ENCODE data around the gene PPM1N.

PPM1N gene

DNA sequence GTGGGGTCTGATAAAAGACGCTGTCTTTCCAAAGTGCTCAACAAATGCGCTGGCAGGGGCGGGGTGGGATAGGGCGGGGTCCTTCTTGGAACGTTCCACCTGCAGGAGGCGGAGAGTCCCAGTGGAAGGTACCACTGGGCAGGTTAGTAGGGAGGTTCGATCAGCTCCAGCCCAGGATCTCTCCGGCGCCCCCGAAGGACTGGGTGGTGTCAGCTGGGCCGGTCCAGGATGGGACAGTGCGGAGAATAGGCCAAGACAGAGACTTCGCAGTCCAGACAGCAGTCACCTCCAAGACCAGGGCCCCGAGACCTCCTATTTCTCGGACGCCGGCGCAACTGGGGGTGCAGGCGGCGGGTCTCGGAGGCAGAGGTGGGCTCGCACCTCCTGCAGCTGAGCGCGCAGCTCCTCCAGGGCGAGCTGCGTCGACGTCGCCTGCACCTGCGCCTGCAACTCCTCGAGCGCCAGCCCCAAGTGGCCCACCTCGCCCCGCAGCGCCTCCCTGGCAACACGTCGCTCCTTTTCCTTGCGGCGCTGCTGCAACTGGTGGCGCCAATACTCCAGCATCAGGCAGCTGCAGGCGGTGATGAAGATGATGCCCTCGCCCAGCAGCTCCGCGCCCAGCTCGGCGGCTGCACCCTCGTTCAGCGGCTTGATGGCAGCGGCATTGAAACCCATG is 30.6 kb downstream of the PPM1N start:
- H3K36me3 Mint-ChIP-seq, result peaks cover 44 to 51% of the 10 kb centered on the region in 2 donors
- peak; percentile 34 to 44 for ATAC-seq (replicated peaks)
- peaks cover 24 to 50% of the 10 kb centered on the region in 2 donors for H3K4me1 Mint-ChIP-seq
- DNase-seq, result no peak
- peak overlapping the region; percentile 71 for H3K27ac Mint-ChIP-seq
- no peaks in the 10 kb centered on the region for H3K27me3 Mint-ChIP-seq
- peaks cover 0 to 4% of the 10 kb centered on the region in 2 donors for H3K9me3 Mint-ChIP-seq
- peak overlapping the region; percentile 62 to 65 for H3K4me3 Mint-ChIP-seq

DNA sequence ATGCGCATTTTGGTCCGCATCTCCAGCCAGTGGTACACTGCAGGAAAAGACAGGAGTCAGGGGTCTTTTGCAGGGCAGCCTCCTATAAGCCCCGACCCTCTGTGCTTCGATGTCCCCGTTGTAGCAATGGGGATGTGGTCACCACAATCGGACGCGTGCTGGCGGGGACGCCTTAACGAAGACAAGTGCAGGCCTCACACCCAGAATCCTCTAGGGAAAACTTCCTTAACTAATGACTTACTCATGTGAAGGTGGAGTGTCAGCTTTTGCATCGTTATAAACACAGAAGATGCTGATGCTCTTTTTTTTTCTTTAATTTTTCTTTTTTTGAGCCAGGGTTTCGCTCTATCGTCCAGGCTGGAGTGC is 31.2 kb downstream of the PPM1N start:
- ATAC-seq (replicated peaks), result peak in 1 of 2 donors; percentile 17
- peaks cover 40 to 46% of the 10 kb centered on the region in 2 donors for H3K36me3 Mint-ChIP-seq

DNA sequence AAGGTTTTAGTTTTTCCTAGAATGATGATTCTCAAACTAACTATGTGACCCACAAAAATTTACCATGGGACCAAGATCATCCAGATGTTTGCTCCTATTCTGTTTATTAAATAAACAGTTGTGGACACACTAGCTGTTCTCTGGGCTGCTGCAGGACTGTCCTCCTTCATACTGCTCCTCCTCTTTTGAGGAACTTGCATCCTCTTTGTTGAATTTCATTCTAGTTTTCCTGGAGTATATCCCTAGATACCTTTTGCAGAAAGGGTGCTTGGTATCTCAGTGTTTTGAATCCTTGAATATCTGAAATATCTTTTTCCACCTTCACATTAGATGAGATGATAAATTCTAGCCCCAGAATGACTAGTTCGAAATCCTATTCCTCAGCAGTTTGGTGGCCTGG is 33.1 kb downstream of the PPM1N start:
- ATAC-seq (replicated peaks), result no peak
- H3K27me3 Mint-ChIP-seq, result no peaks in the 10 kb centered on the region
- H3K4me3 Mint-ChIP-seq, result no peak overlapping the region
- no peak for DNase-seq
- peaks cover 16 to 32% of the 10 kb centered on the region in 2 donors for H3K4me1 Mint-ChIP-seq
- H3K9me3 Mint-ChIP-seq, result peaks cover 0 to 4% of the 10 kb centered on the region in 2 donors
- no peak overlapping the region for H3K27ac Mint-ChIP-seq
- peaks cover 28 to 33% of the 10 kb centered on the region in 2 donors for H3K36me3 Mint-ChIP-seq

More for the DNA sequence above, 31.2 kb downstream of the PPM1N start:
- DNase-seq, result no peak
- peaks cover 0 to 4% of the 10 kb centered on the region in 2 donors for H3K9me3 Mint-ChIP-seq
- H3K27ac Mint-ChIP-seq, result peak overlapping the region; percentile 71
- peak overlapping the region; percentile 62 to 65 for H3K4me3 Mint-ChIP-seq
- H3K27me3 Mint-ChIP-seq, result no peaks in the 10 kb centered on the region
- peaks cover 23 to 44% of the 10 kb centered on the region in 2 donors for H3K4me1 Mint-ChIP-seq

DNA sequence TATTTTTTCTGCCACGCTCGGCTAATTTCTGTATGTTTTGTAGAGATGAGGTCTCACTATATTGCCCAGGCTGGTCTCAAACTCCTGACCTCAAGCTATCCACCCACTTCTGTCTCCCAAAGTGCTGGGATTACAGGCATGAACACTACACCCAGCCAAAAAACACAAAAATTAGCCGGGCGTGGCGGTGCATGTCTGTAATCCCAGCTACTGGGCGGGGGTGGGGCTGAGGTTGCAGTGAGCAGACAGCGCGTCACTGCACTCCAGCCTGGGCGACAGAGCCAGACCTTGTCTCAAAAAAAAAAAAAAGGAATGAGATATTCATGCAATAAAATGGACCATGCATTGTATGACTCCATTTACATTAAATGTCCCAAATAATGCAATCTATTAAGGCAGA is 41.2 kb downstream of the PPM1N start:
- Mint-ChIP-seq H3K9me3 (peaks cover 0 to 3% of the 10 kb centered on the region in 2 donors), H3K27me3 (no peaks in the 10 kb centered on the region), H3K36me3 (peaks cover 0 to 16% of the 10 kb centered on the region in 2 donors), H3K4me1 (peaks cover 2 to 5% of the 10 kb centered on the region in 2 donors), H3K4me3 (no peak overlapping the region), H3K27ac (no peak overlapping the region)
- no peak for DNase-seq
- no peak for ATAC-seq (replicated peaks)

DNA sequence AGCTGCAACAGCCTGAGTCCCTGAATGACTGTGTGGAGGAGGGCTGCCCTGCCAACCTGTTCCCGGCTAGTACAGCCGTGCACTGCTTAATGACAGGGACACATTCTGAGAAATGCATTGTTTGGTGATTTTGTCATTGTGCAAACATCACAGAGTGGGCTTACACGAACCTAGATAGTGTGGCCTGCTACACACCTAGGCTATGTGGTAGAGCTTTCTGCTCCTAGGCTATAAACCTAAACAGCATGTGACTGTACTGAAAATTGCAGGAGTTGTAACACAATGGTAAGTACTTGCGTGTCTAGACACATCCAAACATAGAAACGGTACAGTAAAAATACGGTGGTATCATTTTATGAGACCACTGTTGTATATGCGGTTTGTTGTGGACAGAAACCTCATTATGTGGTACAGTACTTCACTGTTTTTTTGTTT is 44.0 kb downstream of the PPM1N start:
- H3K36me3 Mint-ChIP-seq, result peaks cover 0 to 12% of the 10 kb centered on the region in 2 donors
- H3K27me3 Mint-ChIP-seq, result no peaks in the 10 kb centered on the region
- H3K4me3 Mint-ChIP-seq, result no peak overlapping the region
- ATAC-seq (replicated peaks), result no peak
- no peak overlapping the region for H3K27ac Mint-ChIP-seq
- peaks cover 0 to 3% of the 10 kb centered on the region in 2 donors for H3K9me3 Mint-ChIP-seq
- H3K4me1 Mint-ChIP-seq, result peaks cover 3 to 9% of the 10 kb centered on the region in 2 donors
- no peak for DNase-seq

DNA sequence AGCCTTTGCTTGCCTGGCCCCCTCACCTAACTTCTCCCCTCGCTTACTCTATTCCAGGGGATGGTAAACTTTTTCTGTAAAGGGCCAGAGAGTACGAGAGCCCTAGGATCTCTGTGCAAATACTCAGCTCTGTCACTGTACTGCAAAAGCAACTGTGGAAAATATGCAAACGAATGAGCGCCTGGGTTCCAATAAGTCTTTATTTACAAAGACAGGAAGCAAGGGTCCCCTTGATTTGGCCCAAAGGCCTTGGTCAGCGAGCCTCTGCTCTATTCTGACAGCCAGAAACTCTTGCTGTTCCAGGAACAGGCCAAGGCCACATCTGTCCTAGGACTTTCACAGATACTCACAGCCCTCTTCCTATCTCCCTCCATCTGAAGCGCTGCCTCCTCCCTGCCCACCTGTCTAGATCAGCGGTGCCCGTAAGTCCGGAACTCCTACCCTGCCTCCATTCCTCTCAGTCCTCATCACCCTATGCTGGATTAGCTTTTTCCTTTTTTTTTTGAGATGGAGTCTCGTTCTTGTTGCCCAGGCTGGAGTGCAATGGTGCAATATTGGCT is 49.0 kb downstream of the PPM1N start:
- Mint-ChIP-seq H3K36me3 (peaks cover 9 to 11% of the 10 kb centered on the region in 2 donors), H3K9me3 (no peaks in the 10 kb centered on the region), H3K27ac (peak overlapping the region; percentile 14), H3K4me1 (peaks cover 7 to 20% of the 10 kb centered on the region in 2 donors), H3K27me3 (no peaks in the 10 kb centered on the region), H3K4me3 (no peak overlapping the region)
- ATAC-seq (replicated peaks) (no peak), DNase-seq (no peak)

DNA sequence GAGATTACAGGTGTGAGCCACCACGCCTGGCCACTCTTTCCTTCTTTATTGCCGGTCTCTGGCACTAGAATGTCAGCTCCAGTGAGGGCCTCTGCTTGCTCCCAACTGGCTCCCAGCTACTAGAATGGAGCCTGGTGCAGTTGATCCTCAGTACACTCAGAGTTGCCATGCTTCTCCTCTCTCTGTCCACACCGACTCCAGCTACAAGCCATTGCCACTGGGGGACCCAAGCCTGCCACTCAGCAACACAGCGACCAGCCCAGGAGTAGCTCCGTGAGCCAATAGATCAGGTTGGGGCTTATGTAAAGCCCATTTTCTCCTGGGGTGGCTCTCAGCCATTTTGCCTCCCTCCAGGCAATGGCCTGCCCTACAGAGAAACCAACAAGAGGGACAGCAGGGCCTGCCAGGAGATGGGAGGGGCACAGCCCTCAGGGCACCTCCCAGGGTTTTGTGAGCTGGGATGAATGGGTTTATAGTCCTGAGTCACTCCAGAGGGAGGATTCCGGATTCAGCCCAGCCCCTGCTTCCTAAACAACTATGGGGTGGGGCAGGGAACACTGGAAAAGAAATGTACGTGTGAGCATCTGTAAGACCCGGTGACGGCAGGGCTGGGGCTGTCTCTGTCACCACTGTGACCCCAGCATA is 49.8 kb downstream of the PPM1N start:
- H3K27me3 Mint-ChIP-seq, result no peaks in the 10 kb centered on the region
- H3K9me3 Mint-ChIP-seq, result no peaks in the 10 kb centered on the region
- H3K4me3 Mint-ChIP-seq, result no peak overlapping the region
- H3K36me3 Mint-ChIP-seq, result peaks cover 15 to 16% of the 10 kb centered on the region in 2 donors
- DNase-seq (no peak), ATAC-seq (replicated peaks) (no peak)
- H3K27ac Mint-ChIP-seq, result peak overlapping the region; percentile 59
- peaks cover 7 to 20% of the 10 kb centered on the region in 2 donors for H3K4me1 Mint-ChIP-seq

All from stimulated activated naive B cell treated with anti-CD40 and anti-IgM and Interleukin-4, amounts not matched to agents 10 μg/mL and 1 μg/mL and 100 μg/mL, for 72 hours (primary cell).